ENCODE measurements around the gene ALDH16A1.

DNA sequence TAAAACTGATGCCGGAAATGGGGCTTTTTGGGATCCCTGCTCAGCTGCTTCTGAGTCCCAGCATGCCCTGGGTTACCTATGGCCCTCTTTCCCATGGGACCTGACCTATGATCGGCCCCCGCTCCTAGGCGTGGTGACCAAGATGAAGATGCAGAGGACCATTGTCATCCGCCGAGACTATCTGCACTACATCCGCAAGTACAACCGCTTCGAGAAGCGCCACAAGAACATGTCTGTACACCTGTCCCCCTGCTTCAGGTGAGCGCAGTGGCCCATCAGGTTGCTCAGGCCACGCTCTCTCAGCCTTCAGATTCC is 44.7 kb downstream of the ALDH16A1 start:
- no peak for TF ChIP-seq POLR2AphosphoS5 (IDR thresholded peaks at IDR 0.05; ENCODE audit: low read depth, low read length)
- no peak for TF ChIP-seq TAF1 (IDR thresholded peaks at IDR 0.05; ENCODE audit: low read depth, low read length)
